OCI-LY1 (cell line): ENCODE data around the gene DRC1.
"Not testable (repeated sequence)": the region's sequence is repeated elsewhere in the genome, so short reads cannot be mapped to it uniquely, and the experiment has no call there.

Experiments used
- H2AFZ ChIP-seq: fragments of 200-600 bp; sonication (generic), shearing (Covaris generic); 2 replicates; pipeline ENCODE4 v1.6.0; 2014; ENCODE audit warnings: antibody characterized with exemption, mild to moderate bottlenecking, low read length
- H3F3A ChIP-seq: fragments of 200-600 bp; sonication (generic), shearing (Covaris generic); 2 replicates; pipeline ENCODE4 v1.6.0; 2014; ENCODE audit warnings: mild to moderate bottlenecking, antibody characterized with exemption, low read length, moderate library complexity; ENCODE audit not compliant: insufficient read depth
- H3K27ac ChIP-seq: fragments of 200-600 bp; sonication (generic); 2 replicates; pipeline ENCODE4 v1.5.1; 2014; ENCODE audit warnings: low read length, mixed run types, mild to moderate bottlenecking, low read depth; ENCODE audit not compliant: poor library complexity, severe bottlenecking
- H3K27me3 ChIP-seq: fragments of 200-600 bp; sonication (generic); 2 replicates; pipeline ENCODE4 v1.6.0; 2014; ENCODE audit warnings: antibody characterized with exemption, mild to moderate bottlenecking, low read length, moderate library complexity; ENCODE audit not compliant: insufficient read depth
- H3K36me3 ChIP-seq: fragments of 200-600 bp; sonication (generic); 2 replicates; pipeline ENCODE4 v1.6.1; 2014; ENCODE audit warnings: mild to moderate bottlenecking, antibody characterized with exemption, low read length, moderate library complexity, mixed read lengths; ENCODE audit not compliant: insufficient read depth
- H3K4me1 ChIP-seq: fragments of 200-600 bp; sonication (generic); 2 replicates; pipeline ENCODE4 v1.5.1; 2014; ENCODE audit warnings: mild to moderate bottlenecking, low read length, moderate library complexity; ENCODE audit not compliant: insufficient read depth, severe bottlenecking
- H3K4me2 ChIP-seq: fragments of 200-600 bp; sonication (generic), shearing (Covaris generic); 2 replicates; pipeline ENCODE4 v1.6.1; 2014; ENCODE audit warnings: low read length
- H3K4me3 ChIP-seq: fragments of 200-600 bp; sonication (generic); 2 replicates; pipeline ENCODE4 v1.5.1; 2014; ENCODE audit warnings: low read length, low read depth, mild to moderate bottlenecking, mixed read lengths; ENCODE audit not compliant: poor library complexity, severe bottlenecking
- H3K79me2 ChIP-seq: fragments of 200-600 bp; shearing (Covaris generic); 2 replicates; pipeline ENCODE4 v1.6.1; 2016; ENCODE audit warnings: mixed run types, low read length, mixed read lengths; ENCODE audit not compliant: insufficient read depth
- H3K9ac ChIP-seq: fragments of 200-600 bp; sonication (generic), shearing (Covaris generic); 2 replicates; pipeline ENCODE4 v1.6.1; 2014; ENCODE audit warnings: mild to moderate bottlenecking, low read length, mixed read lengths
- H3K9me2 ChIP-seq: fragments of 200-600 bp; sonication (generic), shearing (Covaris generic); 2 replicates; pipeline ENCODE4 v1.6.1; 2014; ENCODE audit warnings: low read depth, mild to moderate bottlenecking, low read length, mixed read lengths
- H3K9me3 ChIP-seq: fragments of 200-600 bp; shearing (Covaris generic); 2 replicates; pipeline ENCODE4 v1.6.1; 2014; ENCODE audit warnings: low read length, mixed read lengths
- H4K20me1 ChIP-seq: fragments of 200-600 bp; sonication (generic), shearing (Covaris generic); 2 replicates; pipeline ENCODE4 v1.6.0; 2016; ENCODE audit warnings: mild to moderate bottlenecking, low read length; ENCODE audit not compliant: insufficient read depth
- EZH2 ChIP-seq: fragments of 200-600 bp; sonication (generic), shearing (Covaris generic); IDR thresholded peaks from 2 replicates; pipeline ENCODE4 v1.8.0; 2017; ENCODE audit warnings: borderline replicate concordance, mixed run types, mild to moderate bottlenecking, antibody characterized with exemption, low read length, moderate library complexity, mixed read lengths
- TF ChIP-seq, protein P1 (sequence below): fragments of 200-600 bp; sonication (generic), shearing (Covaris generic); IDR thresholded peaks from 2 replicates; pipeline ENCODE4 v1.5.1; 2017; ENCODE audit warnings: mild to moderate bottlenecking, antibody characterized with exemption, low read length, moderate library complexity, mixed read lengths

The DRC1 gene

DNA sequence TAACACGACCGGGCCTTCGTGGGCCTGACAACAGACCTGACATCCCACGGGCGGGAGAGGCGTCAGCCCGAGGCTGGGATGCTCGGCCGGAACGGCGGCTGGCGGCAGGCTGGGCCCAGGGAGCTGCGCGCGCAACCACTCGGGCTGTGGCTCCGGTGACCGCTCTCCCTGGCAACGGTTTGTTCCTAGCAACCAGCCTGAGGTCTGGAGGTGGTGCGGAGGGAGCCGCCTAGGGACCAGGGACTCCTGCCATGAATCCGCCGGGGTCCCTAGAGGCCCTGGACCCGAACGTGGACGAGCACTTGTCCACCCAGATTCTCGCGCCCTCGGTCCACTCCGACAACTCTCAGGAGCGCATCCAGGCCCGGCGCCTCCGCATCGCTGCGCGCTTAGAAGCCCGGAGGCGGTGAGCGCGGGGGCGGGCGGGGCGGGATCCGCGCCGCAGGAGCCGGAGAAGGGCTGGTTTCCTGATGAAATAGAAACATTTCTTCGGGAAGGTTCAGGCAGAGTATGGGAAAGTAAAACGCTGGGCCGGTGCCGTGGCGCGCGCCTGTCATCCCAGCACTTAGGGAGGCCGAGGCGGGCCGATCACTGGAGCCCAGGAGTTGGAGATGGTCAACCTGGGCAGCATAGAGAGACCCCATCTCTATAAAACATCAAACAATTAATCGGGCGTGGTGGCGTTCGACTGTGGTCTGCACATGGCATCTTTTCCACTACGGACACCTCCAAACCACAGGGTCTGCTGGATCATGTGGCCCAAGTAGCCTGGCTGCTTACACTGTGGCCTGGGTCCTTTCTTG is at the start of gene DRC1:
Gene DRC1, plus strand, starts transcription at position 182 of the 803 bp plus-strand sequence. Its CDS starts 70 bp downstream, at position 252.
- no peaks in the 10 kb centered on the region for H3K9me2 ChIP-seq
- no peaks in the 10 kb centered on the region for H3K9me3 ChIP-seq
- H3K36me3 ChIP-seq, result no peaks in the 10 kb centered on the region
- no peaks in the 10 kb centered on the region for H3K4me1 ChIP-seq
- H3K4me2 ChIP-seq, result no peak within 1 kb of the TSS
- H3K9ac ChIP-seq, result no peak within 1 kb of the TSS
- H2AFZ ChIP-seq, result no peak within 1 kb of the TSS
- TF ChIP-seq EZH2, result no peak
- TF ChIP-seq, protein P1, sequence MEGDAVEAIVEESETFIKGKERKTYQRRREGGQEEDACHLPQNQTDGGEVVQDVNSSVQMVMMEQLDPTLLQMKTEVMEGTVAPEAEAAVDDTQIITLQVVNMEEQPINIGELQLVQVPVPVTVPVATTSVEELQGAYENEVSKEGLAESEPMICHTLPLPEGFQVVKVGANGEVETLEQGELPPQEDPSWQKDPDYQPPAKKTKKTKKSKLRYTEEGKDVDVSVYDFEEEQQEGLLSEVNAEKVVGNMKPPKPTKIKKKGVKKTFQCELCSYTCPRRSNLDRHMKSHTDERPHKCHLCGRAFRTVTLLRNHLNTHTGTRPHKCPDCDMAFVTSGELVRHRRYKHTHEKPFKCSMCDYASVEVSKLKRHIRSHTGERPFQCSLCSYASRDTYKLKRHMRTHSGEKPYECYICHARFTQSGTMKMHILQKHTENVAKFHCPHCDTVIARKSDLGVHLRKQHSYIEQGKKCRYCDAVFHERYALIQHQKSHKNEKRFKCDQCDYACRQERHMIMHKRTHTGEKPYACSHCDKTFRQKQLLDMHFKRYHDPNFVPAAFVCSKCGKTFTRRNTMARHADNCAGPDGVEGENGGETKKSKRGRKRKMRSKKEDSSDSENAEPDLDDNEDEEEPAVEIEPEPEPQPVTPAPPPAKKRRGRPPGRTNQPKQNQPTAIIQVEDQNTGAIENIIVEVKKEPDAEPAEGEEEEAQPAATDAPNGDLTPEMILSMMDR, result no peak
- H3F3A ChIP-seq, result no peaks in the 10 kb centered on the region
- H4K20me1 ChIP-seq, result no peaks in the 10 kb centered on the region
- H3K4me3 ChIP-seq, result no peak within 1 kb of the TSS
- H3K27me3 ChIP-seq, result no peaks in the 10 kb centered on the region
- no peaks in the 10 kb centered on the region for H3K79me2 ChIP-seq
- no peak within 1 kb of the TSS for H3K27ac ChIP-seq

DNA sequence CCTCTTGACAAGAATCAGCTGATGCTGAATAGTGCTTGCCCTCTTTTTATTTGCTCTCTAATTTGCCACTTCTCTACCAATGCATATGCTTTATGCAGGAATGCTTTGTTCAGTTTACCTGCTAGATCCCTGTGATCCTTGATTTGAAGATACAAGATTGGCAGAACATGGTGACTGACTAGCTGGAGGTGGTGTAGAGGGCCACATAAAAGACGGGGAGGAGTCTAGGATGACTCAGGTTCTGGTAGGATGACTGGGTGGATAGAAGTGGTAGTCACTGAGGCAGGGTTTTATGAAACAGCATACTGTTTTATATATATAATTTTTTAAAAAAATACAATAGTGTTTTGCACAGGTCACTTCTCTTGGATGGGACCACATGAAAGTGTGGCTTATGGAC is 48.8 kb upstream of the DRC1 start:
- H3K79me2 ChIP-seq, result peaks cover 90% of the 10 kb centered on the region
- TF ChIP-seq, protein P1, result no peak
- no peak for TF ChIP-seq EZH2
- H3F3A ChIP-seq, result no peaks in the 10 kb centered on the region
- no peak overlapping the region for H3K4me3 ChIP-seq
- no peak overlapping the region for H3K4me2 ChIP-seq
- H3K9me2 ChIP-seq, result no peaks in the 10 kb centered on the region
- H3K27me3 ChIP-seq, result no peaks in the 10 kb centered on the region
- peaks cover 9% of the 10 kb centered on the region for H3K4me1 ChIP-seq
- H2AFZ ChIP-seq, result no peak overlapping the region
- H3K27ac ChIP-seq, result no peak overlapping the region
- H3K36me3 ChIP-seq, result peaks cover 21% of the 10 kb centered on the region; the same call in 1 of the 2 replicates
- no peak overlapping the region for H3K9ac ChIP-seq
- H3K9me3 ChIP-seq, result no peaks in the 10 kb centered on the region
- H4K20me1 ChIP-seq, result no peaks in the 10 kb centered on the region

DNA sequence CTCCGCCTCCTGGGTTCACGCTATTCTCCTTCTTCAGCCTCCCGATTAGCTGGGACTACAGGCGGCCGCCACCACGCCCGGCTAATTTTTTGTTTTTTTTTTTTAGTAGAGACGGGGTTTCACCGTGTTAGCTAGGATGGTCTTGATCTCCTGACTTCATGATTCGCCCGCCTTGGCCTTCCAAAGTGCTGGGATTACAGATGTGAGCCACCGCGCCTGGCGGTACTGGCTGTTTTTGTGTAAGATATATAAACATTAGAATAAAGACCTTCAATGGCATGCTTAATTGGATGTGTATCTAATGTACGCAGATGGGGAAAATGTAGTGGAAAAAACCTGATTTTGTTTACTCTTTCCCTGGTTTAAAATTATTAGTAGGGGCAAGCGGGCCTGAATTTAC is 47.3 kb upstream of the DRC1 start:
- H3K9me3 ChIP-seq, H3K4me3 ChIP-seq, H3F3A ChIP-seq, H3K4me1 ChIP-seq, H3K27ac ChIP-seq, H3K27me3 ChIP-seq, H3K4me2 ChIP-seq, H3K9me2 ChIP-seq, H4K20me1 ChIP-seq, H2AFZ ChIP-seq, H3K9ac ChIP-seq: not testable (repeated sequence)
- peaks cover 21% of the 10 kb centered on the region; the same call in 1 of the 2 replicates for H3K36me3 ChIP-seq
- peaks cover 91% of the 10 kb centered on the region for H3K79me2 ChIP-seq
